Karpas-422 (cell line): ENCODE measurements around the gene MUL1. TPM values are rescaled to one million over a fixed set of nuclear protein-coding genes. Genes with fewer than 3 reads are reported as not detected.

ENCODE experiments used
- DNase-seq: peaks from one replicate; pipeline ENCODE4 v3.0.0-alpha.2; 2015
- H2AFZ ChIP-seq: fragments of 200-600 bp; sonication (generic); 2 replicates; pipeline ENCODE4 v1.6.1; 2014; ENCODE audit warnings: antibody characterized with exemption, low read length, mixed read lengths
- H3K27ac ChIP-seq: fragments of 200-600 bp; sonication (generic); 2 replicates; pipeline ENCODE4 v1.5.1; 2014; ENCODE audit warnings: mild to moderate bottlenecking, low read length, moderate library complexity
- H3K27me3 ChIP-seq: fragments of 200-600 bp; sonication (generic); 2 replicates; pipeline ENCODE4 v1.6.1; 2014; ENCODE audit warnings: low read length, mixed read lengths
- H3K36me3 ChIP-seq: fragments of 200-600 bp; sonication (generic); 2 replicates; pipeline ENCODE4 v1.6.1; 2014; ENCODE audit warnings: low read length, mixed read lengths; ENCODE audit not compliant: insufficient read depth
- H3K4me1 ChIP-seq: fragments of 200-600 bp; sonication (generic); 2 replicates; pipeline ENCODE4 v1.6.1; 2014; ENCODE audit warnings: mild to moderate bottlenecking, low read length, mixed read lengths
- H3K4me2 ChIP-seq: fragments of 200-600 bp; sonication (generic); 2 replicates; pipeline ENCODE4 v1.6.1; 2014; ENCODE audit warnings: low read length, low read depth, mild to moderate bottlenecking; ENCODE audit not compliant: poor library complexity, severe bottlenecking
- H3K4me3 ChIP-seq: fragments of 200-600 bp; sonication (generic); 2 replicates; pipeline ENCODE4 v1.5.1; 2014; ENCODE audit warnings: mild to moderate bottlenecking, antibody characterized with exemption, low read length, mixed read lengths
- H3K79me2 ChIP-seq: fragments of 200-600 bp; sonication (generic); 2 replicates; pipeline ENCODE4 v1.6.1; 2014; ENCODE audit warnings: mild to moderate bottlenecking, low read length, mixed read lengths
- H3K9ac ChIP-seq: fragments of 200-600 bp; sonication (generic); 2 replicates; pipeline ENCODE4 v1.6.0; 2014; ENCODE audit warnings: low read length
- H3K9me2 ChIP-seq: fragments of 200-600 bp; sonication (generic), shearing (Covaris generic); replicated peaks from 2 replicates; pipeline ENCODE4 v1.6.0; 2014; ENCODE audit warnings: mild to moderate bottlenecking, low read length, moderate library complexity; ENCODE audit not compliant: insufficient read depth
- H3K9me3 ChIP-seq: fragments of 300-700, 200-600 bp; sonication (generic); 2 replicates; pipeline ENCODE4 v1.6.1; 2014; ENCODE audit warnings: low read length, mixed read lengths
- H4K20me1 ChIP-seq: fragments of 200-600 bp; sonication (generic); 2 replicates; pipeline ENCODE4 v1.6.1; 2014; ENCODE audit warnings: mild to moderate bottlenecking, antibody characterized with exemption, low read length, low read depth; ENCODE audit not compliant: insufficient read depth
- total RNA-seq: library from RNA; depleted of rRNA; stranded (reverse); fragments of >200 nt; shearing (Covaris generic); gene quantifications from 2 replicates; pipeline ENCODE4 v1.2.3, GENCODE V29; 2014; ENCODE audit warnings: low replicate concordance

The MUL1 gene
- total RNA-seq, 1 experiment from 2014 or later, result 18.0 TPM

- Histone ChIP-seq H3K9me2 (no peaks in the 10 kb centered on the region), H4K20me1 (no peaks in the 10 kb centered on the region), H3K4me1 (peaks cover 11% of the 10 kb centered on the region), H3K4me2 (no peak overlapping the region), H3K27me3 (no peaks in the 10 kb centered on the region), H3K9me3 (no peaks in the 10 kb centered on the region), H3K27ac (no peak overlapping the region), H2AFZ (no peak overlapping the region), H3K79me2 (no peaks in the 10 kb centered on the region), H3K36me3 (no peaks in the 10 kb centered on the region), H3K9ac (no peak overlapping the region), H3K4me3 (no peak overlapping the region)
- DNase-seq, result no peak
Observed at GRCh38 chr1:20494609-20495311, 13.2 kb downstream of the MUL1 start.

DNA sequence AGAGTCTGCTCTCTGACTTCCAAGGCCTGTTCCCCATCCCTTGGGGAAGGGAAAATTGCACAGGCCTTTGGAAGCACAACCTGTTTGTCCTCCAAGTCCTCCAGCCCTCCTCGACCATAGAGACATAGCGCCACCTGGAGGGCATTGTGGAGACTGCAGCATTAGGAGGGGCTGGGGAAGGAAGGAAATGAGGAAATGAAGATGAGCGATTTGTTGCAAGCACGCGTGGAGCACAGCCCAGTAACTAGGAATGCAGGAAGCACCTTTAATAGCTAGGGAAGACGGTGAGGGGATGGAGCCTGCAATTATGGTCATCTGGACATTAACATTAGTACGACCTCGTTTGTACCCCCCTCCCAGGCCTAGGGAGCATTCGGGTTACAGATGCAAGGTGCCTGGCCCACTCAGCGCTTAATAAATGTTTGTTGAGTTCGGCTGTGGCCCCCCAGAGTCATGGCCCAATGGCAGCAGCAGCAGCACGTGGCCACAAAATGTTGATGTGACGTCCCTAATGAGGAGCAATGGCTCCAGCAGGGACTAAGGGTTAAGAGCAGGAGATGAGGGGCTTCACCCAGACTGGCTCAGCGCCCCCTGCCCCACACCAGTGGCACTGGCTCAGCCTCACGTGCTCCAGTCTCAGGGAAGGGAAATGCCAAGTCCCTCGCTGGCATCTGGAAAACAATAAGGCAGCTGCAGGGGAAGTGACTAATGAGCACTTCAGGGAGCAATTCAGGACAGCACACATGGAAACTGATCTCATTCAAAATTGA is 13.9 kb downstream of the MUL1 start:
- no peak overlapping the region for H3K4me3 ChIP-seq
- no peaks in the 10 kb centered on the region for H3K9me3 ChIP-seq

GRCh38 chr1:20493309-20493708 is 14.6 kb downstream of the MUL1 start:
- Histone ChIP-seq H3K27me3 (no peaks in the 10 kb centered on the region), H3K4me3 (no peak overlapping the region), H3K4me1 (peaks cover 11% of the 10 kb centered on the region), H2AFZ (no peak overlapping the region), H4K20me1 (no peaks in the 10 kb centered on the region), H3K4me2 (peak overlapping the region; percentile 21), H3K79me2 (no peaks in the 10 kb centered on the region), H3K9me2 (no peaks in the 10 kb centered on the region), H3K36me3 (no peaks in the 10 kb centered on the region), H3K9ac (no peak overlapping the region), H3K9me3 (no peaks in the 10 kb centered on the region), H3K27ac (no peak overlapping the region)
- no peak for DNase-seq

More for the DNA sequence above, 13.9 kb downstream of the MUL1 start:
- peaks cover 11% of the 10 kb centered on the region for H3K4me1 ChIP-seq
- peak overlapping the region; percentile 49; the same call in 1 of the 2 replicates for H2AFZ ChIP-seq
- H4K20me1 ChIP-seq, result no peaks in the 10 kb centered on the region
- H3K9me2 ChIP-seq, result no peaks in the 10 kb centered on the region
- H3K4me2 ChIP-seq, result peak overlapping the region; percentile 21
- DNase-seq, result peak; percentile 95
- no peaks in the 10 kb centered on the region for H3K27me3 ChIP-seq
- H3K9ac ChIP-seq, result no peak overlapping the region
- no peaks in the 10 kb centered on the region for H3K79me2 ChIP-seq
- no peaks in the 10 kb centered on the region for H3K36me3 ChIP-seq
- no peak overlapping the region for H3K27ac ChIP-seq

GRCh38 chr1:20492751-20493150 is 15.2 kb downstream of the MUL1 start:
- no peak overlapping the region for H3K27ac ChIP-seq
- no peak overlapping the region for H2AFZ ChIP-seq
- H3K4me1 ChIP-seq, result peaks cover 11% of the 10 kb centered on the region
- H3K36me3 ChIP-seq, result no peaks in the 10 kb centered on the region
- no peaks in the 10 kb centered on the region for H3K9me2 ChIP-seq
- no peak overlapping the region for H3K4me3 ChIP-seq
- no peak overlapping the region for H3K4me2 ChIP-seq
- H3K9me3 ChIP-seq, result no peaks in the 10 kb centered on the region
- no peaks in the 10 kb centered on the region for H3K27me3 ChIP-seq
- H3K79me2 ChIP-seq, result no peaks in the 10 kb centered on the region
- H3K9ac ChIP-seq, result no peak overlapping the region
- no peaks in the 10 kb centered on the region for H4K20me1 ChIP-seq
- DNase-seq, result no peak

DNA sequence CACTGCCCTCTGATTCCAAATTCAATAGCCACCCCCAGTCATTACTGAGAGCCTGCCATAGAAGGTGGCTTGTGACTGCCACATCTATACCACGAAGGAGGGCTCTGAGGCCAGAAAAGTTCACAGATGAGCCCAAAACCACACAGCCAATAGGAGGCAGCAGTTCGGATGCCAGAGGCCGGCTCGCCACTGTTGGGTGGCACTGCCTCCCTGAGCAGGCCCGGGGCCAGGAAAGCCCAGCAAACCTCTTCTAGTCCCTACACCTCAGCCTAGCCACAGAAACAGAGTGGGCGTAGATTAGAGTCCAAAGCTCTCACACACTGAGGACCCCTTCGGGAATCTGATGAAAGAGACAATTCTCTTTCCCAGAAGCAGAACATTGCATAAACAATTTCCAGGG is 16.1 kb downstream of the MUL1 start:
- Histone ChIP-seq H4K20me1 (no peaks in the 10 kb centered on the region), H3K36me3 (no peaks in the 10 kb centered on the region), H3K9me2 (no peaks in the 10 kb centered on the region), H3K4me3 (no peak overlapping the region), H3K79me2 (no peaks in the 10 kb centered on the region), H2AFZ (no peak overlapping the region), H3K4me1 (peaks cover 11% of the 10 kb centered on the region), H3K9me3 (no peaks in the 10 kb centered on the region), H3K9ac (no peak overlapping the region), H3K27ac (no peak overlapping the region), H3K4me2 (no peak overlapping the region), H3K27me3 (no peaks in the 10 kb centered on the region)
- DNase-seq, result no peak

- Histone ChIP-seq H3K4me1 (peaks cover 11% of the 10 kb centered on the region), H3K27me3 (no peaks in the 10 kb centered on the region), H2AFZ (no peak overlapping the region), H3K79me2 (no peaks in the 10 kb centered on the region), H4K20me1 (no peaks in the 10 kb centered on the region), H3K9me3 (no peaks in the 10 kb centered on the region), H3K27ac (no peak overlapping the region), H3K9ac (no peak overlapping the region), H3K9me2 (no peaks in the 10 kb centered on the region), H3K4me2 (no peak overlapping the region), H3K36me3 (no peaks in the 10 kb centered on the region), H3K4me3 (no peak overlapping the region)
- DNase-seq, result no peak
Observed at GRCh38 chr1:20491178-20491577, 16.8 kb downstream of the MUL1 start.

DNA sequence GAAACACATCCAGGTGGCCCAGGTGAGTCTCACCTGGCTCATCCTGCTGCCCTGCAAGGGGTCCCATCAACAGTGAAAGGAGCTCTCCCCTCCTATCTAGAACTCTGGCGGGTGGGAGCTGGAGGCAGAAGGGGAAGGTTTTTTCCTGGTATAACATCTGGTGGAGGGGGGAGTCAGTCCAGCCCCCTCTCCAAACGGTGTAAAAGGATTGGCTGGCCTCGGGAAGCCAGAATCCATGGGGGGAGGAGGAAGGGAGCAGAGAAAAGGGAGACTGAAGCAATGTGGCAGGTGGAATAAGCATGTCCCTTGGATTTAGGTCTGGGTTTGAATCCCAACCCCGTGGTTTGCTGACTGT is 20.7 kb downstream of the MUL1 start:
- H3K9me2 ChIP-seq, result no peaks in the 10 kb centered on the region
- H3K4me2 ChIP-seq, result no peak overlapping the region
- H2AFZ ChIP-seq, result no peak overlapping the region
- no peak overlapping the region for H3K4me3 ChIP-seq
- no peak for DNase-seq
- no peak overlapping the region for H3K27ac ChIP-seq
- peaks cover 4% of the 10 kb centered on the region for H3K4me1 ChIP-seq
- no peak overlapping the region for H3K9ac ChIP-seq
- no peaks in the 10 kb centered on the region for H3K27me3 ChIP-seq
- no peaks in the 10 kb centered on the region for H4K20me1 ChIP-seq
- no peaks in the 10 kb centered on the region for H3K36me3 ChIP-seq
- H3K9me3 ChIP-seq, result no peaks in the 10 kb centered on the region
- no peaks in the 10 kb centered on the region for H3K79me2 ChIP-seq

DNA sequence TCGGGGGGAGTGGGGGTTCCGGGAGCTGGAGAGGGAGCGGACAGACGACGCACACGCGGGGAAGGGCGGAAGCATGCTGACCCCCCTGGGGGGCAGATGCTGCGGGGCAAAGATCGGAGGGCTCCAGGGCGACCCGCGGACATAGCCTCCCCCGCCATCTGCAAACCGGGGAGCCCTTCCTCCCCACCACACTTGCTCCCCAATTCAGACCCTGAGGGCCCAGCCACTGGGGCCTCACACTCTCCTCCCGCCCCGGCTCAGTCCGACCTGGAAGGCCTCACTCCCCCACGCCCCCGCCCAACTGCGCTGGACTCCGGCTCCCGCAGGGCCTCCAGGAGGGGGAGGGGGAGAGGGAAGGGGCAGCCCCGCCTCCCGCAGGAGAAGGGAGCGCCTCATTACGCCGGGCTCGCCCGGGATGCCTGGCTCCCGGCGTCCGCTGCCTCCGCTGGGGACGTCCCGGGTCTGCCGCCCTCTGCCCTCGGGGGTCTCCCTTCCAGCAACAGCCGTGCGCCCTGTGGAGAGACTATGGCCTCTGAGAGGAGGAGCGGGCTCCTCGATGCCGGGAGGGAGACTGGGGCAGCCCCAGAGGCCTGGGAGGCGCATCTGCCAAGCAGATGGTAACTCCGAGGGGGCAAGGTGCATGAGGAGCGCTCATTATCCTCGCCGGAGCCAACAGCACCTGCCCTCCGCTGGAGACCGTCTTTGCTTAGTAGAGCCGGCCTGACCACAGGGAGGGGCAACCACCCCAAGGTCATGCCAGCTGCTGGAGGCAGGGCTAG is 21.3 kb downstream of the MUL1 start:
- no peak for DNase-seq
- Histone ChIP-seq H3K9me2 (no peaks in the 10 kb centered on the region), H3K9me3 (no peaks in the 10 kb centered on the region), H3K4me1 (peaks cover 4% of the 10 kb centered on the region), H3K4me2 (no peak overlapping the region), H3K9ac (no peak overlapping the region), H3K4me3 (no peak overlapping the region), H3K27me3 (no peaks in the 10 kb centered on the region), H4K20me1 (no peaks in the 10 kb centered on the region), H2AFZ (no peak overlapping the region), H3K79me2 (no peaks in the 10 kb centered on the region), H3K36me3 (no peaks in the 10 kb centered on the region), H3K27ac (no peak overlapping the region)
